ENCODE measurements around the gene ASIC2. TPM values are rescaled to one million over a fixed set of nuclear protein-coding genes. Genes with fewer than 3 reads are reported as not detected.

Gene ASIC2
- total RNA-seq, 1 donor = not detected

DNA sequence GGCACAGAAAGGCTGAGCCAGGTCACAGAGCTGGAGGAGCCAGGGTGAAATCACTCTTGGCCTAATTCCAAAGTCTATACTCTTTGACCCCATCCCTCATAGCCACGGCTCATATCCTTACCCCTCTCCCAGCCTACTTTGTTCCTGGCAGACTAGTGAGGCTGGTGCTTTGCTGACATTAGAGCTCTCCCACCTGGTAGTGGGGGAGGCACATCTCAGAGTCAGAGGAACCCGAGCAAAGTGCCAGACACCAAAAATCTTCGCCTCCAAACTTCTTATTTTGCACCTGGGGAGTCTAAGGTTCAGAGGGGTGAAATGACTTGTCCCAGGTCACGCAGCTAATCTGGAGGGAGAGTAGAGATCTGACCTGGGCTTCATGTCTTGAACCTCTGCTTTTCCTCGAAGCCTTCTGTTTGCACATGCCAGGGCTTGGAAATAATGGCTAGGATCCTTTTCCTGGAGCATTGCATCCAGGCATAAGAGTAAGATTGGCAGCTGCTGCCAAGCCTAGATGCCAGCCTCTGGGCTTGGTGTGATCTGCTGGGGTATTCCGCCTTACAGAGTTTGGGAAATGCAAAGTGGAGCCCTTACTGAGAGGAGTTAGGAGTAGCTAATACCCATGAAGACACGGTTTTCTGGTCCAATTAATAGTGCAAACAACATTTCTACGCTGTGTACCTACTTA lies 174.6 kb downstream of the ASIC2 start:
- no peak overlapping the region for H3K4me3 ChIP-seq (ENCODE audit: insufficient read depth, low read length)
- TF ChIP-seq, protein P1, sequence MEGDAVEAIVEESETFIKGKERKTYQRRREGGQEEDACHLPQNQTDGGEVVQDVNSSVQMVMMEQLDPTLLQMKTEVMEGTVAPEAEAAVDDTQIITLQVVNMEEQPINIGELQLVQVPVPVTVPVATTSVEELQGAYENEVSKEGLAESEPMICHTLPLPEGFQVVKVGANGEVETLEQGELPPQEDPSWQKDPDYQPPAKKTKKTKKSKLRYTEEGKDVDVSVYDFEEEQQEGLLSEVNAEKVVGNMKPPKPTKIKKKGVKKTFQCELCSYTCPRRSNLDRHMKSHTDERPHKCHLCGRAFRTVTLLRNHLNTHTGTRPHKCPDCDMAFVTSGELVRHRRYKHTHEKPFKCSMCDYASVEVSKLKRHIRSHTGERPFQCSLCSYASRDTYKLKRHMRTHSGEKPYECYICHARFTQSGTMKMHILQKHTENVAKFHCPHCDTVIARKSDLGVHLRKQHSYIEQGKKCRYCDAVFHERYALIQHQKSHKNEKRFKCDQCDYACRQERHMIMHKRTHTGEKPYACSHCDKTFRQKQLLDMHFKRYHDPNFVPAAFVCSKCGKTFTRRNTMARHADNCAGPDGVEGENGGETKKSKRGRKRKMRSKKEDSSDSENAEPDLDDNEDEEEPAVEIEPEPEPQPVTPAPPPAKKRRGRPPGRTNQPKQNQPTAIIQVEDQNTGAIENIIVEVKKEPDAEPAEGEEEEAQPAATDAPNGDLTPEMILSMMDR (IDR thresholded peaks at IDR 0.05; ENCODE audit: extremely low read depth, low read depth, low read length) = no peak
- no peak overlapping the region for H2AFZ ChIP-seq (ENCODE audit: low read length)
- H3K27ac ChIP-seq (ENCODE audit: low read depth, low read length) = no peak overlapping the region
- H4K20me1 ChIP-seq (ENCODE audit: insufficient read depth, low read length) = no peaks in the 10 kb centered on the region
- H3K9me3 ChIP-seq (ENCODE audit: low read depth, low read length) = no peaks in the 10 kb centered on the region
- H3K27me3 ChIP-seq (ENCODE audit: insufficient read depth, low read length) = no peaks in the 10 kb centered on the region
- DNase-seq (ENCODE audit: insufficient read length, low spot score, missing footprints) = no peak
- no peaks in the 10 kb centered on the region for H3K36me3 ChIP-seq (ENCODE audit: insufficient read depth, low read length)
- H3K79me2 ChIP-seq (ENCODE audit: insufficient read depth, low read length) = no peaks in the 10 kb centered on the region
- H3K4me2 ChIP-seq (ENCODE audit: insufficient read depth, low read length) = no peak overlapping the region
- H3K4me1 ChIP-seq (ENCODE audit: insufficient read depth, low read length) = no peaks in the 10 kb centered on the region

DNA sequence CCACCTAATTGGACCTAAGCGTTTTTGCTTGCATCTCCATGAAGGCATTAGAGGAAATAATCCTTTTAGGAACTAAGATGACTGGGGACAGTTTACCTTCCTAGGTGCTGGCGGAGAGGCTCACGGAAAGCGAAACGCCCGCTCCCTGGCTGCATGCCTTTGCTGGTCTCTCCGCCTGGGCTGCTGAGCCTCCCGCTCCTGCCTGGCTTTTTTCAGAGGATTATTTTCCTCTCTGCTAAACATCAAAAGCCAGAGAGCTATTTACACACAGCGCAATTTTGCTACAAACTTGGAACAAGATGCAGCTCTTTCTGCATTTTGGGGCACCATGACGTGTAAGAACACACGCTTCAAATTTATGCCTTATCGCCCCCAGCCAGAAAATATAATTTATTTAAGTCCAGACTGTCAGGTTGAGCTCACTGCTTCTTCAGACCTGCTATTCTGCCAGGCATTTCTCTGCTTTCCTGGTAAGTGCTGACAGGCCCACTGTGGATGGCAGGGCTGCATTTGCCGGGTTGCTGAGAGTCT lies 177.0 kb downstream of the ASIC2 start:
- no peaks in the 10 kb centered on the region for H3K79me2 ChIP-seq (ENCODE audit: insufficient read depth, low read length)
- no peak overlapping the region for H2AFZ ChIP-seq (ENCODE audit: low read length)

DNA sequence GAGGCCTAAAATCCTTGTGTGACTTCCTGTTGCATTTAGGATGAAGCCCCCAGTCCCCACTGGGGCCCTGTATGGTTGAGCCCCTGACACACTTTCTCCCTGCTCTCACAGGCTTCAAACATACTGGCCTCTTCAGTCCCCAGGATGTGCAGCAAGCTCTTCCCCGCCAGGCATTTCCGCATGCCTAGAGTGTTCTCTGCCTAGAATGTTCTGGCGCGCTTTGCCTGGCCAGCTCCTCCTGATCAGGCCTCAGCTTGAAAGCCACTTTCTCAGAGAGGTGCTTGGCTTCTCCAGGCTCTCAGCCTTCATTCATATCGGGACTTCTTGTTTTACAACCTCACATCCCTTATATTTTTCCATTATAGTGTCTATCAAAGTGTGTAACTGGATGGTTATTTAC lies 177.7 kb downstream of the ASIC2 start:
- Histone ChIP-seq H4K20me1 (ENCODE audit: insufficient read depth, low read length) (no peaks in the 10 kb centered on the region), H3K27ac (ENCODE audit: low read depth, low read length) (no peak overlapping the region), H3K9me3 (ENCODE audit: low read depth, low read length) (no peaks in the 10 kb centered on the region), H3K4me2 (ENCODE audit: insufficient read depth, low read length) (no peak overlapping the region), H3K79me2 (ENCODE audit: insufficient read depth, low read length) (no peaks in the 10 kb centered on the region), H3K36me3 (ENCODE audit: insufficient read depth, low read length) (no peaks in the 10 kb centered on the region), H3K4me1 (ENCODE audit: insufficient read depth, low read length) (no peaks in the 10 kb centered on the region), H3K27me3 (ENCODE audit: insufficient read depth, low read length) (no peaks in the 10 kb centered on the region), H3K4me3 (ENCODE audit: insufficient read depth, low read length) (no peak overlapping the region), H2AFZ (ENCODE audit: low read length) (no peak overlapping the region)
- DNase-seq (ENCODE audit: insufficient read length, low spot score, missing footprints) = no peak
- TF ChIP-seq, protein P1 (IDR thresholded peaks at IDR 0.05; ENCODE audit: extremely low read depth, low read depth, low read length) = no peak

More for the DNA sequence above, 177.0 kb downstream of the ASIC2 start:
- no peak overlapping the region for H3K27ac ChIP-seq (ENCODE audit: low read depth, low read length)
- H3K36me3 ChIP-seq (ENCODE audit: insufficient read depth, low read length) = no peaks in the 10 kb centered on the region
- no peaks in the 10 kb centered on the region for H3K27me3 ChIP-seq (ENCODE audit: insufficient read depth, low read length)
- DNase-seq (ENCODE audit: insufficient read length, low spot score, missing footprints) = no peak
- H3K4me1 ChIP-seq (ENCODE audit: insufficient read depth, low read length) = no peaks in the 10 kb centered on the region
- H3K9me3 ChIP-seq (ENCODE audit: low read depth, low read length) = no peaks in the 10 kb centered on the region
- H3K4me2 ChIP-seq (ENCODE audit: insufficient read depth, low read length) = no peak overlapping the region
- TF ChIP-seq, protein P1 (IDR thresholded peaks at IDR 0.05; ENCODE audit: extremely low read depth, low read depth, low read length) = no peak
- H4K20me1 ChIP-seq (ENCODE audit: insufficient read depth, low read length) = no peaks in the 10 kb centered on the region
- no peak overlapping the region for H3K4me3 ChIP-seq (ENCODE audit: insufficient read depth, low read length)

DNA sequence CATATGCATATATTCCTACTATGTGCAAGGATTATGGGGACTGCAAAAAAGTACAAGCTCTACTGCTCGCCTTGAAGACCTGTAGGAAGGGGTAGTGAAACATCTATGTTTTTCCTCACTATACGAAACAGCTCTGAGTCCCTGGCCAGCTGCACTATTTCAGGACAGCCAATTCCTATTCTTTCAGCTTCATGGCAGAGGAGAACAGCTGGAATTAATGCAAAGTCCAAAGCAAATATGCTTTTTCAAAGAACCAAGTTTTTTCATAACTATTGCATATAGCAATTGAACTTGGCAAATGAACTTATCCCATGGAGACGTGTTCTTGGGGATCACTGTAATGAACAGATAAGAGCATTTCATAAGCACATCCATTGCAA lies 179.1 kb downstream of the ASIC2 start:
- DNase-seq (ENCODE audit: insufficient read length, low spot score, missing footprints) = no peak
- Histone ChIP-seq H4K20me1 (ENCODE audit: insufficient read depth, low read length) (no peaks in the 10 kb centered on the region), H3K4me1 (ENCODE audit: insufficient read depth, low read length) (no peaks in the 10 kb centered on the region), H3K36me3 (ENCODE audit: insufficient read depth, low read length) (no peaks in the 10 kb centered on the region), H3K27me3 (ENCODE audit: insufficient read depth, low read length) (no peaks in the 10 kb centered on the region), H2AFZ (ENCODE audit: low read length) (no peak overlapping the region), H3K9me3 (ENCODE audit: low read depth, low read length) (no peaks in the 10 kb centered on the region), H3K79me2 (ENCODE audit: insufficient read depth, low read length) (no peaks in the 10 kb centered on the region), H3K4me3 (ENCODE audit: insufficient read depth, low read length) (no peak overlapping the region), H3K27ac (ENCODE audit: low read depth, low read length) (no peak overlapping the region), H3K4me2 (ENCODE audit: insufficient read depth, low read length) (no peak overlapping the region)
- TF ChIP-seq, protein P1 (IDR thresholded peaks at IDR 0.05; ENCODE audit: extremely low read depth, low read depth, low read length) = no peak

Measured in osteoblast (primary cell).